Calu3 (cell line): Measurements from ENCODE around the gene DIP2A. TPM values are rescaled to one million over a fixed set of nuclear protein-coding genes. Genes with fewer than 3 reads are reported as not detected.

ENCODE experiments used
- BruUV-seq: library from RNA; stranded (reverse); fragments of 400-500 nt; replicated peaks from 2 replicates; lab custom pipeline; 2021; lab: Mats Ljungman, UMichigan
- CTCF ChIA-PET: fragments of 300-600 bp; sonication (Branson Sonifier 250); formaldehyde crosslinking; loops from one replicate; lab custom pipeline; 2022; ENCODE audit warnings: antibody characterized with exemption; lab: Charles Lee
- DNase-seq: peaks from one replicate; pipeline ENCODE4 v3.0.0; 2022
- H3K27ac Mint-ChIP-seq: one replicate; pipeline ENCODE4 v1.8.0; 2022; ENCODE audit warnings: mixed read lengths; ENCODE audit not compliant: unreplicated experiment
- H3K27me3 Mint-ChIP-seq: one replicate; pipeline ENCODE4 v1.8.0; 2022; ENCODE audit warnings: mixed read lengths; ENCODE audit not compliant: unreplicated experiment
- H3K36me3 Mint-ChIP-seq: one replicate; pipeline ENCODE4 v1.8.0; 2022; ENCODE audit warnings: mild to moderate bottlenecking, moderate library complexity, mixed read lengths; ENCODE audit not compliant: insufficient read depth, unreplicated experiment
- H3K4me1 Mint-ChIP-seq: one replicate; pipeline ENCODE4 v1.8.0; 2022; ENCODE audit warnings: mild to moderate bottlenecking, low read depth, mixed read lengths; ENCODE audit not compliant: unreplicated experiment
- H3K4me3 Mint-ChIP-seq: one replicate; pipeline ENCODE4 v1.8.0; 2022; ENCODE audit warnings: mild to moderate bottlenecking, low read depth, moderate library complexity, mixed read lengths; ENCODE audit not compliant: unreplicated experiment
- H3K9me3 Mint-ChIP-seq: one replicate; pipeline ENCODE4 v1.8.0; 2022; ENCODE audit warnings: low read depth, mixed read lengths; ENCODE audit not compliant: unreplicated experiment
- CTCF ChIP-seq: fragments of 200-600 bp; IDR thresholded peaks from one replicate; pipeline ENCODE4 v1.8.0; 2022; ENCODE audit warnings: antibody characterized with exemption; ENCODE audit not compliant: unreplicated experiment
- intact Hi-C: fragments of 100-400 bp; cut with micrococcal nuclease; formaldehyde crosslinking; loops from one replicate; pipeline ENCODE4 v1.10.0; 2022; ENCODE audit not compliant: unreplicated experiment
- total RNA-seq: library from RNA; stranded (reverse); gene quantifications from 2 replicates; pipeline ENCODE4 v1.2.3, GENCODE V29; 2022

The DIP2A gene
- total RNA-seq, 1 experiment from 2014 or later: 29.3 TPM

- TF ChIP-seq CTCF: no peak
- Mint-ChIP-seq H3K27ac (no peak overlapping the region), H3K36me3 (peaks cover 17% of the 10 kb centered on the region), H3K4me3 (no peak overlapping the region), H3K27me3 (no peaks in the 10 kb centered on the region), H3K9me3 (no peaks in the 10 kb centered on the region), H3K4me1 (no peaks in the 10 kb centered on the region)
- BruUV-seq: no TSS peak
- CTCF ChIA-PET: no interaction called here
- DNase-seq: no peak
- intact Hi-C loops: no loop called here
Measured at GRCh38 chr21:46556802-46557201, 98.1 kb downstream of the DIP2A start.

- no peak overlapping the region for H3K27ac Mint-ChIP-seq
- H3K4me1 Mint-ChIP-seq: no peaks in the 10 kb centered on the region
- BruUV-seq: no TSS peak
- H3K9me3 Mint-ChIP-seq: no peaks in the 10 kb centered on the region
- TF ChIP-seq CTCF: no peak
- no peak for DNase-seq
- intact Hi-C loops: no loop called here
- CTCF ChIA-PET: no interaction called here
- peaks cover 20% of the 10 kb centered on the region for H3K36me3 Mint-ChIP-seq
- H3K27me3 Mint-ChIP-seq: no peaks in the 10 kb centered on the region
- no peak overlapping the region for H3K4me3 Mint-ChIP-seq
Measured at GRCh38 chr21:46557469-46557868, 98.8 kb downstream of the DIP2A start.

GRCh38 chr21:46557919-46558392 lies 99.3 kb downstream of the DIP2A start:
- H3K4me1 Mint-ChIP-seq: no peaks in the 10 kb centered on the region
- H3K36me3 Mint-ChIP-seq: peaks cover 24% of the 10 kb centered on the region
- H3K9me3 Mint-ChIP-seq: no peaks in the 10 kb centered on the region
- intact Hi-C loops: no loop called here
- no peak overlapping the region for H3K4me3 Mint-ChIP-seq
- DNase-seq: no peak
- H3K27ac Mint-ChIP-seq: no peak overlapping the region
- CTCF ChIA-PET: no interaction called here
- BruUV-seq: no TSS peak
- no peaks in the 10 kb centered on the region for H3K27me3 Mint-ChIP-seq
- no peak for TF ChIP-seq CTCF

- Mint-ChIP-seq H3K36me3 (peaks cover 26% of the 10 kb centered on the region), H3K9me3 (no peaks in the 10 kb centered on the region), H3K4me1 (no peaks in the 10 kb centered on the region), H3K27ac (no peak overlapping the region), H3K27me3 (no peaks in the 10 kb centered on the region), H3K4me3 (no peak overlapping the region)
- BruUV-seq: no TSS peak
- intact Hi-C loops: no loop called here
- TF ChIP-seq CTCF: no peak
- CTCF ChIA-PET: no interaction called here
- no peak for DNase-seq
Measured at GRCh38 chr21:46559291-46559983, 100.7 kb downstream of the DIP2A start.
